D341Med (cell line): ENCODE measurements around the gene ATP8B4.

Experiments
- DNase-seq: peaks from one replicate; pipeline ENCODE4 v3.0.0; 2012; ENCODE audit warnings: low spot score

The ATP8B4 gene

GRCh38 chr15:50064673-50065072, 54.4 kb downstream of the ATP8B4 start:
- DNase-seq, result no peak

DNA sequence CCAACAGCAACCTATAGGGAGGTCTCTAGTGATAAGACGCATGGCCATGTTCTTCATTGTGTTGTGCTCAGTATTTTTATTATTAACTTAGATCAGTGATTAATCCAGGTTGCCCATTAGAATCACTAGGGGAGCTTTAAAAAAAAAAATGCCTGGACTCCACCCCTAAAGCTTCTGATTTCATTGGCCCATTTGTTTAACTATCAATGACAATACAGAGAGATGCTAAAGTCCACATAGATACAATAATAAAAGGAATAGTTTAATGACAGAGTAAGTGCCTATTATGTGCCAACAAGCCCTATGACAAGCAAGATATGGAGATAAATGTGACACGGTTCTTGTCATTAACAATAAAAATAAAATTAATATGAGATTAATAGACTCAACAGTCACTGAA, 55.8 kb downstream of the ATP8B4 start:
- no peak for DNase-seq

DNA sequence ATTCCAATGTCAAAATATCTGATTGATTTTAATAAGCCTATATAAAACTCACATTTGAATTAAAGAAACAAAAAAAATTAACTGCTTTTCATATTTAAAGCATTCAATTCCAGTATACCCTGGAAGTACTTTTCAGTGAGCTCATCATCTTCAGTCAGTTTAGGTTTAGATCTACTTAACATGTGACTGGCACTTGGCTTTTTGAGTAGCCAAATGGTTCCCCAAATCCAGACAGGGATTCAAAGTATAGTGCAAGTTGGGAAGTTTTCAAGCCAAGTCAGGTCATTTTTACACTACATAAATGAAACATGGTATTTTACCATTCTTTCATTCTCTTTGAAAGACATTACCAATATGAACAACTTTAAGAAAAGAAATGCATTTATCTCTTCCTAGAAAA, 57.5 kb downstream of the ATP8B4 start:
- DNase-seq, result no peak

DNA sequence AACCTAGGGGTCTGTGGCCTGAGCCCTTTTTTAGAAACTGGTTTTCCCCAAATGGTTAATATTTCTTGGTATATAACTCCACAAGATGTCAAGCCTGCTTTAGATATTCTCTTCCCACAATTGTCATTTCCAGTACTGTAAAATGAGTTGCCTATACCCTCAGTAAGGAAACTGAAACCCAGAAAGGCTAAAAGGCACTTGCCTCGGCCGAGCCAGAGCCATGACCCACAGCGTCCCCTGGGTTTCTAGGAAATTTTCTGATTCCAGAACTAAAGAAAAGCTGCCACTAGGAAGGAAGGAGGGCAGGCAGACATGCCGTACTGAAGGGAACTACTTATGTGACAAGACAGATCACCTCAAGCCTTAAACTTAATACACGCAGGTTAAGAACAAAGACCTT, 59.1 kb downstream of the ATP8B4 start:
- no peak for DNase-seq

DNA sequence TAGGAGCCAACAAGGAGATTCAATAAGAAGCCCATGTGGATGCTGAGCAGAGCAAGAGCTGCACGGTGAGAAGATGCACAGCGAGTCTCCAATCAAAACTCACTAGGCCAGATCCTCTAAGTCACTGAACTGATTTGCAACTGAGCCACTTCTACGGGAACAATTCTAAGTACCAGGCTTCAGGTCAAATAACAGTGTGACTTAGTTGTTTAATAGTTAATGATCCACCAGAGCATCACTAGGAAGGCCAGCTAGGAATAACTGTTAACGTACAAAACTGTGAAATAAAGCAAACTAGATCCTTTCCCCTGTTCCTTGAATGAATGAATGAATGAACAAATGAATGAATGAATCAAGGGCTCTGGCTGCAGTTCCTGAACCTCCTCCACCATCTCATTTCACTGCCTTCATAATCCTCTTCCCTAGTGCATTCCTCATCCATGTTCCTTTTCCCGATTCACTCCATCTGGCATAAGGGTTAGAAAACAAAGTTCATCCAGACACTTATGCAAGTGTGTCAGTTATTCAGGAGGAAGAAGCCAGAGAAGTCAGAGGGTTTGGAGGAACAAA, 59.7 kb downstream of the ATP8B4 start:
- DNase-seq, result no peak

- DNase-seq, result no peak
Observed at GRCh38 chr15:50057905-50058639, 61.0 kb downstream of the ATP8B4 start.

DNA sequence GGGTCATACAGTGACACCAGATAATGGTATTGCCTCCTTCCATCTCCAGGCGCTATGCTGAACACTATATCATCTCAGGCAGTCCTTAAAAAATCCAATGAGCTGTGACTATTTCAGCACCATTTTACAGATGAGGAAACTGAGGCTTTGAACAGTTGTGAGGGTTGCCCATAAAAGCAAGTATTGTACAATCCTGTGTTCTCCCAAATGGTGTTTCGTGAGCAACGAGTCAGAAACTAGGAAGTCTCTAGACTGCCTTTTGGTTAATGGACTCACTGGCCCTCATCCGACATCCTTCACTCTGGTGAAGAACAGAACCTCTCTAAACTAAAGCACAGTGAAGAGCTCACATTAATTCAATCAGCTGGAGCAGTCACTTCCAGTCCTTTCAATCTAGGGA, 61.8 kb downstream of the ATP8B4 start:
- DNase-seq, result no peak

GRCh38 chr15:50055750-50056157, 63.3 kb downstream of the ATP8B4 start:
- DNase-seq, result no peak

DNA sequence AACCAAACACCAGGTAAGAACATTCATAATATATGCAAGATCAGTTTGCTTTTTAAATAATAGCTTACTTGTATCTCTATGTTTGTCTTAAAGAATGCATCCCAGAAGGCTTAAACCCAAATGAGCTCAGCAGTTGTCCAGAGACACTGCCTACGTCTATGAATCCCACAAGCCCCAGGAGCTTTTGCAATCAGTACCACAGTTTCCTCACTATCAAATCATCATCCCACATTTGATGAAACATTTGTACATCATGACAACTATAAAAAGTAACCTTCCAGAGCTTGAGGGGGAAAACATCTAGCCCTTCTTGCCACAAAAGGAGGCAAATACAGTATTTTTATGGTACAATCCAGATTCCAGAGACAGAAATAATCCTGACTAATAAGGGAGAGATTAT, 63.7 kb downstream of the ATP8B4 start:
- DNase-seq, result no peak

- no peak for DNase-seq
Observed at GRCh38 chr15:50053055-50053856, 65.8 kb downstream of the ATP8B4 start.

- peak; percentile 49 for DNase-seq
Observed at GRCh38 chr15:50051811-50052419, 67.1 kb downstream of the ATP8B4 start.

DNA sequence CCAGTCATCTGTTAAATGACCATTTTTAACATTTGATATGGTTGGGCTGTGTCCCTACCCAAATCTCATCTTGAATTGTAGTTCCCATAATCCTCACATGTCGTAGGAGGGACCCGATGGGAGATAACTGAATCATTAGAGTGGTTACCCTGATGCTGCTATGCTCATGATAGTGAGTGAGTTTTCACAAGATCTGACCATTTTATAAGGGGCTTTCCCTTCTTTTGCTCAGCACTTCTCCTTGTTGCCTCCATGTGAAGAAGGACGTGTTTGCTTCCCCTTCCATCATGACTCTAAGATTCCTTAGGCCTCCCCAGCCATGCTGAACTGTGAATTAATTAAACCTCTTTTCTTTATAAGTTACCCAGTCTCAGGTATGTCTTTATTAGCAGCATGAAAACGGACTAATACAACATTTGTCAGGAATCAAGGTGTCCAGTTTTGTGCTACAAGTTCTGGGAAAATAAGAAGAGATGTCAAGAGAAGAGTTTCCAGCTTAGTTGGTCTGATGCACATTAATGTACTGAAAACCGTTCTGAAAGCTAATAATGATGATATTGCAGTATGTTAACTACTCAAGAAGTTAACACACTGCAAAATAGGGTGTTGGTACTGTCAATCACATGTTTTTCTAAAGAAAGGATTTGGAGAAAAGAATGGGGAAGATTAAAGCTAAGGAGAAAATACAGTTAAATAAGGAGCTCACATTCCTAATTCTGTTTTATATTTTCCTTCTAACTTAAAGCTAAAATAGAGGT, 67.9 kb downstream of the ATP8B4 start:
- no peak for DNase-seq

DNA sequence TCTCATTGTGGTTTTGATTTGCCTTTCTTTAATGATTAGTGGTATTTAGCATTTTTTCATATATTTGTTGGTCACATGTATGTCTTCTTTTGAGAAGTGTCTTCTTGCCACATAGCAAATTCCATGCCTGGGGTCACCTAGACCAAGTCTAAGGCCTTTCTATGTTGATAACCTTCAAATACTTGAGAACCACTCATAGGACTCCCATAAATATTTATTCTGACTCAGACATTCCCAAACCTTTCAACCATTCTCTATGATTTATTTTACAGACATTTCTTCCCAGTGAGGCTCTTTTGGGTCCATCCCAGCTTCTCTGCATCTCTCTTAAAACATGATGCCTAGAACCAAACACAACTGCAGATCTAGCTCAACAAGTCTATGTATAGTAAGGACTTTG, 69.2 kb downstream of the ATP8B4 start:
- DNase-seq, result no peak

GRCh38 chr15:50046867-50047266, 72.2 kb downstream of the ATP8B4 start:
- no peak for DNase-seq

DNA sequence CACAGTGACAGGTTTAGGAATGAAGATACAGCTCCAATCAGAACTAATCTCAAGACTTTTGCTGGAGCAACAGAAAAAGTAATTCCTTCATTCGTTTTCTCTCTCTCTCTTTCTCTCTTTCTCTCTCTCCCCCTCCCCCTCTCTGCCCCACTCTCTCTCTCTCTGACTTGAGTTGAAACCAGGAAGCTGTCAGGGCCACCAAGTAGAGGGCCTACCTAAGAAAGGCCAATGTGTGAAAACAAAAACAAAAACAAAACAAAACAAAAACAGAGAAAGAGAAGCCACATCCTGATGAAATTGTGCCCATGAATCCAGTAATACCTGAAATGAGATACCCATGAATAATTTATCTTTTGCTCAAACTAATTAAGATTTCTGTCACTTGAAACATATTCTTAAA, 72.9 kb downstream of the ATP8B4 start:
- no peak for DNase-seq

DNA sequence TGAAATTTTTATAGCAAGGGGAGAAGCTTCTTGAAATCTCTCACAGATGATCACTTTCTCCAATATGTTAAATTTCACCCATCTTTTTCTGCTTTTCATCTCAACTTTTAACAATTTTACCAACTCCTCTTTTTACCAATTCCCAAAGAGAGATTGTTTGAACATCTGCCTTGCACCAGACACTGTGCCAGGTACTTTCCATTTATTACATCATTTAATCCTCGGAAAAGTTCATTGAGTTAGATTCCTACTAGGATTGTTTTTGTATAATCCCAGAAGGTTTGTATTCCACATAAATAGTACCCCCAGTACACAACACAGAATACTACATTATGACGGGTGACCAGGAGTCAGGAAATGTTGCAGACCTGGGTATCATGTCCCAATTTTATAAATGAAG, 74.1 kb downstream of the ATP8B4 start:
- DNase-seq, result no peak

GRCh38 chr15:50044406-50044805, 74.6 kb downstream of the ATP8B4 start:
- no peak for DNase-seq

- DNase-seq, result no peak
Observed at GRCh38 chr15:50042775-50043174, 76.3 kb downstream of the ATP8B4 start.

GRCh38 chr15:50030456-50030855, 88.6 kb downstream of the ATP8B4 start:
- DNase-seq, result no peak

GRCh38 chr15:50028326-50028725, 90.7 kb downstream of the ATP8B4 start:
- DNase-seq, result no peak

GRCh38 chr15:50024281-50024680, 94.8 kb downstream of the ATP8B4 start:
- no peak for DNase-seq

DNA sequence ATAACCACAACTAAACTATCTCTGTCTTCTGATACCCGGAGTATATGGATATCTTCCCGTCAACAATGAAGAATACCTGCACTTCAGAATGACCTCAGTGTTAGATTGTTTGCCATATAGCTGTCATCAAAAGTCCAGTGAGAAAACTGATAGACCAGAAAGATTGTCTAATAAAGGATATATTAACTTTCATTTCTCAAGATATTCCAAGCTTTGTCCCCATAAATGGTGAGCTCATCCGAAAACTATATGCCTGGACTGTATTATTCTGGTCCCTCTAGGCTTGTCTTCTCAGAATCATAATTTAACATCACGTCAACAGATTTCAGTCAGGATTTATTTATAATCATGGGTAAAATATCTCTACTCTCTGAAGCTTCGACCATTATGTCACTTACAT, 100.5 kb downstream of the ATP8B4 start:
- DNase-seq, result no peak
